Ishikawa (cell line): Measurements from ENCODE around the gene CD180.

Experiments
- CEBPB ChIP-seq: IDR thresholded peaks from 2 replicates; pipeline ENCODE4 v1.6.1; 2012
- YY1 ChIP-seq: IDR thresholded peaks from 2 replicates; pipeline ENCODE4 v1.6.1; 2012; ENCODE audit warnings: low read depth
- ZBTB7A ChIP-seq: IDR thresholded peaks from 2 replicates; pipeline ENCODE4 v1.6.1; 2012; ENCODE audit warnings: low read depth

DNA sequence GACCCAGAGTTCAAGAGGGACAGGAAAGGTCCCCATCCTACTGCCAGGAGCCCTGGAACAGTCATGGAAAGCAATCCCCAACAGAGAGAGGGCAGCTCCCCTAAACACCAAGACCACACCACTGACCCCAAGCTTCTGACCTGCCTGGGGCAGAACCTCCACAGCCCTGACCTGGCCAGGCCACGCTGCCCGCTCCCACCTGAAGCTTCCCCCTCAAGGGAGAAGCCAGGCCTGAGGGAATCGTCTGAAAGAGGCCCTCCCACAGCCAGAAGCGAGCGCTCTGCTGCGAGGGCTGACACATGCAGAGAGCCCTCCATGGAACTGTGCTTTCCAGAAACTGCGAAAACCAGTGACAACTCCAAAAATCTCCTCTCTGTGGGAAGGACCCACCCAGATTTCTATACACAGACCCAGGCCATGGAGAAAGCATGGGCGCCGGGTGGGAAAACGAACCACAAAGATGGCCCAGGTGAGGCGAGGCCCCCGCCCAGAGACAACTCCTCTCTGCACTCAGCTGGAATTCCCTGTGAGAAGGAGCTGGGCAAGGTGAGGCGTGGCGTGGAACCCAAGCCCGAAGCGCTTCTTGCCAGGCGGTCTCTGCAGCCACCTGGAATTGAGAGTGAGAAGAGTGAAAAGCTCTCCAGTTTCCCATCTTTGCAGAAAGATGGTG lies 31.6 kb downstream of the CD180 start:
- TF ChIP-seq YY1 (no peak), ZBTB7A (no peak), CEBPB (no peak)
